ENCODE measurements around the gene CD58. TPM values are rescaled to one million over a fixed set of nuclear protein-coding genes. Genes with fewer than 3 reads are reported as not detected.

The CD58 gene
- total and polyA plus RNA-seq, 2 of the 4 experiments (the other 2 are of a cell fraction), result 5.4 to 5.7 TPM

DNA sequence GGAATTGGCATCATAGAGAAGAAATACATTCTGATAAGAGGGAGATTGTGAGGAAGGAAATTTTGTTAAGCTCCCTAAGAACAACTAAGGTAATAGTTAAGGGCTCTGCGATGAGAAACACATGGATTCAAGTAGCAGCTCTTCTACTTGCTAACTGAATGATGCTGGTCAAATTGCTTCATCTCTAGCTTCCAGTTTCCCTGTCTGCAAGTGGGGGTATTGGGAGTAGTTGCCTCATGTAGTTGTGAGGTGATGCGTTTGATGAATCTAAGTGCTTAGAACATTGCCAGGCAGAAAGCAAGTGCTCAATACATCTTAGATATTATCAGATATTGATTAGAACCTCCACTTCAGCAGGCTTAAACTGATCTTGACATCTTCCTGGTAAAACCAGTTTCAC lies 84.8 kb downstream of the CD58 start:
- no CpG with 5 or more reads among the region's 2 CpGs for WGBS, 2 experiments (ENCODE audit: extremely low coverage in 2 of 2, insufficient read length in 1 of 2)
- no peak overlapping the region for H3K14ac ChIP-seq (replicated peaks; ENCODE audit: low read depth, low read length)
- no peak overlapping the region for H3K4me2 ChIP-seq (ENCODE audit: low read depth, low read length)
- H3K9ac ChIP-seq (ENCODE audit: low read depth, low read length), result no peak overlapping the region
- no peaks in the 10 kb centered on the region; the same call in 1 of the 2 replicates for H3K9me1 ChIP-seq (ENCODE audit: insufficient read depth, low read length)
- ChIA-PET POLR2A (ENCODE audit: unreplicated experiment) (no interaction called here), CTCF (interaction anchor here (0.7 to 3.9 kb wide), 18 partner anchors 11 to 592 kb away, joined by 3 to 41 read pairs (median 5); no protein-coding TSS in a partner anchor)
- H4K8ac ChIP-seq (ENCODE audit: low read depth in 2 of 2, low read length in 2 of 2), result no peak overlapping the region
- no TSS peak for BruUV-seq (replicated peaks)
- H4K91ac ChIP-seq (ENCODE audit: insufficient read depth, low read depth, low read length), result no peak overlapping the region
- H3K79me1 ChIP-seq (ENCODE audit: low read depth in 1 of 2, low read length in 2 of 2), result no peaks in the 10 kb centered on the region
- intact Hi-C loops (cut with micrococcal nuclease), result loop anchor here (1.0 to 5.0 kb wide), 5 partner anchors 69 to 347 kb away; no protein-coding TSS in a partner anchor
- H3K9me3 ChIP-seq (ENCODE audit: control insufficient read depth, insufficient read depth, low read length), result no peaks in the 10 kb centered on the region
- H2AFZ ChIP-seq (replicated peaks; ENCODE audit: low read length, poor library complexity), result no peak overlapping the region
- no peaks in the 10 kb centered on the region for H4K20me1 ChIP-seq (ENCODE audit: insufficient read depth, low read length)
- H2BK20ac ChIP-seq (ENCODE audit: low read depth, low read length), result peak overlapping the region; percentile 36; the same call in 1 of the 2 replicates
- no peak overlapping the region for H2AK5ac ChIP-seq (ENCODE audit: low read depth, low read length)
- H3K18ac ChIP-seq (ENCODE audit: low read depth, low read length), result no peak overlapping the region
- dilution Hi-C loops (cut with HindIII; ENCODE audit: low sequenced_read_pairs, unreplicated experiment), result no loop called here
- peak; percentile 37 for DNase-seq
- peak; percentile 38; the same call in 1 of the 2 replicates for TF ChIP-seq CEBPB (IDR thresholded peaks at IDR 0.05; ENCODE audit: low read depth, low read length)
- TF ChIP-seq, protein P1, sequence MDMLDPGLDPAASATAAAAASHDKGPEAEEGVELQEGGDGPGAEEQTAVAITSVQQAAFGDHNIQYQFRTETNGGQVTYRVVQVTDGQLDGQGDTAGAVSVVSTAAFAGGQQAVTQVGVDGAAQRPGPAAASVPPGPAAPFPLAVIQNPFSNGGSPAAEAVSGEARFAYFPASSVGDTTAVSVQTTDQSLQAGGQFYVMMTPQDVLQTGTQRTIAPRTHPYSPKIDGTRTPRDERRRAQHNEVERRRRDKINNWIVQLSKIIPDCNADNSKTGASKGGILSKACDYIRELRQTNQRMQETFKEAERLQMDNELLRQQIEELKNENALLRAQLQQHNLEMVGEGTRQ (IDR thresholded peaks at IDR 0.05; ENCODE audit: low read depth, low read length), result no peak
- no peak overlapping the region for H3K56ac ChIP-seq (ENCODE audit: extremely low read depth, insufficient read depth, low read length)
- no peak overlapping the region for H3K27ac ChIP-seq (ENCODE audit: insufficient read depth, low read length)
- ATAC-seq (ENCODE audit: low read depth), result peak; percentile 3; the same call in 1 of the 2 replicates
- in situ Hi-C loops (cut with MboI; ENCODE audit: low sequenced_read_pairs), result no loop called here
- no peak overlapping the region for H2BK120ac ChIP-seq (ENCODE audit: low read depth, low read length)
- peaks cover 9% of the 10 kb centered on the region for H3K4me1 ChIP-seq (ENCODE audit: control insufficient read depth, insufficient read depth, low read length)
- no peak overlapping the region; the same call in 1 of the 2 replicates for H4K5ac ChIP-seq (ENCODE audit: low read depth, low read length)
- no peaks in the 10 kb centered on the region for H3K36me3 ChIP-seq (ENCODE audit: control insufficient read depth, insufficient read depth, low read length)
- H3K4me3 ChIP-seq (ENCODE audit: insufficient read depth, low read depth, low read length), result no peak overlapping the region
- H2BK15ac ChIP-seq (ENCODE audit: low read depth, low read length), result no peak overlapping the region; the same call in 2 of the 3 replicates
- H2BK5ac ChIP-seq (ENCODE audit: low read depth, low read length, poor library complexity, severe bottlenecking), result no peak overlapping the region
- no peak overlapping the region for H3K4ac ChIP-seq (ENCODE audit: low read depth, low read length)
- no peak overlapping the region for H3K23ac ChIP-seq (ENCODE audit: low read depth, low read length)
- no peak overlapping the region for H2AK9ac ChIP-seq (replicated peaks; ENCODE audit: low read depth, low read length, poor library complexity)
- no peaks in the 10 kb centered on the region for H3K27me3 ChIP-seq (ENCODE audit: control insufficient read depth, insufficient read depth, low read length)
